RWPE1 (cell line): Measurements from ENCODE around the gene COL16A1.

ENCODE experiments used
- CTCF ChIA-PET: fragments of 350-600 bp; sonication (Branson Sonifier 250); formaldehyde crosslinking; extraction: SDS; loops from one replicate; lab custom pipeline; 2021; lab: Yijun Ruan, JAX
- POLR2A ChIA-PET: fragments of 400-600 bp; formaldehyde crosslinking; extraction: SDS; loops from one replicate; lab custom pipeline; 2020; ENCODE audit warnings: antibody characterized with exemption; ENCODE audit not compliant: low non-redundant PET; lab: Yijun Ruan, JAX
- DNase-seq: peaks from one replicate; pipeline ENCODE4 v3.0.0; 2012; ENCODE audit warnings: low spot score
- H3K27ac ChIP-seq: fragments of 450-650 bp; 2 replicates; pipeline ENCODE4 v1.5.1; 2017
- TF ChIP-seq, protein P1 (sequence below): fragments of 450-650 bp; conservative IDR thresholded peaks from 2 replicates; pipeline ENCODE4 v1.5.1; 2017; ENCODE audit warnings: low read depth, mild to moderate bottlenecking

Gene COL16A1

DNA sequence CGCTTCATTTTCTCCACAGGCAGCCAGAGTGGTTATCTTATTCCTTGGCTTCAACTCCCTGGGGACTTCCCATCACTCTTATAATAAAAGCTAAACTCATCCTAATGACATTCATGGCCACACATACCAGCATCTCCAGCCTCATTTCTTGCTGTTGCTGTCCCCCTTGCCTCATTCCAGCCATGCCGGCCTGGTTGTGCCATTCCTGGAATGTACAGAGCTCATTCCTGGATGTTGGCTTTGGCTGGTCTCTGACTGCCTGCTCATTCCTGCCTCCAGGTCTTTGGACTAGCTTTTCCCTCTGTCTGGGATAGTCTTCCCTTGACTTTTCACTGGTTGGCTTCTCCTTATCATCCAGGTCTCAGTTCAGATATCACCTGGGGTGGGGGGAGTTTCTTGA, 56.7 kb downstream of the COL16A1 start:
- DNase-seq = no peak
- CTCF ChIA-PET = interaction anchor here (0.7 to 1.8 kb wide), 3 partner anchors 18 to 230 kb away, joined by 3 to 5 read pairs (median 4); no protein-coding TSS in a partner anchor
- TF ChIP-seq, protein P1, sequence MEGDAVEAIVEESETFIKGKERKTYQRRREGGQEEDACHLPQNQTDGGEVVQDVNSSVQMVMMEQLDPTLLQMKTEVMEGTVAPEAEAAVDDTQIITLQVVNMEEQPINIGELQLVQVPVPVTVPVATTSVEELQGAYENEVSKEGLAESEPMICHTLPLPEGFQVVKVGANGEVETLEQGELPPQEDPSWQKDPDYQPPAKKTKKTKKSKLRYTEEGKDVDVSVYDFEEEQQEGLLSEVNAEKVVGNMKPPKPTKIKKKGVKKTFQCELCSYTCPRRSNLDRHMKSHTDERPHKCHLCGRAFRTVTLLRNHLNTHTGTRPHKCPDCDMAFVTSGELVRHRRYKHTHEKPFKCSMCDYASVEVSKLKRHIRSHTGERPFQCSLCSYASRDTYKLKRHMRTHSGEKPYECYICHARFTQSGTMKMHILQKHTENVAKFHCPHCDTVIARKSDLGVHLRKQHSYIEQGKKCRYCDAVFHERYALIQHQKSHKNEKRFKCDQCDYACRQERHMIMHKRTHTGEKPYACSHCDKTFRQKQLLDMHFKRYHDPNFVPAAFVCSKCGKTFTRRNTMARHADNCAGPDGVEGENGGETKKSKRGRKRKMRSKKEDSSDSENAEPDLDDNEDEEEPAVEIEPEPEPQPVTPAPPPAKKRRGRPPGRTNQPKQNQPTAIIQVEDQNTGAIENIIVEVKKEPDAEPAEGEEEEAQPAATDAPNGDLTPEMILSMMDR = no peak
- POLR2A ChIA-PET = interaction anchor here (0.6 kb wide), 1 partner anchor 115 kb away, joined by 4 read pairs; no protein-coding TSS in a partner anchor
- H3K27ac ChIP-seq = no peak overlapping the region

- POLR2A ChIA-PET = interaction anchor here (0.6 kb wide), 1 partner anchor 115 kb away, joined by 4 read pairs; no protein-coding TSS in a partner anchor
- TF ChIP-seq, protein P1 = no peak
- no peak overlapping the region for H3K27ac ChIP-seq
- DNase-seq = no peak
- CTCF ChIA-PET = interaction anchor here (0.6 to 1.8 kb wide), 4 partner anchors 18 to 527 kb away, joined by 3 to 4 read pairs (median 3); no protein-coding TSS in a partner anchor
Measured at GRCh38 chr1:31646259-31646960, 57.4 kb downstream of the COL16A1 start.

DNA sequence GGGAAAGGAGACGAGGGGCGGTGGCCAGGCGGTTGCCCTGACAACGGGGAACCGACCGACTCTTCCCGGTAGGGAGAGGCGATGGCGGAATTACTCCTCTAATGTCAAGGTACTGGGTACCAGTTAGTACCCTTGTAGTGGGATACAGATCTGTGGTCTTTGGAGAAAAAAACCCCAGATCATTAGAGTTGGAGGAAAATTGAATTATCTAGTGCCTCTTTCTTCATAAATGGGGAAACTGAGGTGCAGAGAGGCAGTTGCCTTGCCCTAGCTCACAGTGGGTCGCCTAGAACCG, 58.6 kb downstream of the COL16A1 start:
- TF ChIP-seq, protein P1 = no peak
- CTCF ChIA-PET = interaction anchor here (0.6 to 0.8 kb wide), 2 partner anchors 18 to 258 kb away, joined by 3 read pairs; no protein-coding TSS in a partner anchor
- POLR2A ChIA-PET = interaction anchor here (0.6 to 1.4 kb wide), 2 partner anchors 12 to 17 kb away, joined by 3 to 5 read pairs; no protein-coding TSS in a partner anchor
- peak overlapping the region; percentile 97 for H3K27ac ChIP-seq
- DNase-seq = no peak

DNA sequence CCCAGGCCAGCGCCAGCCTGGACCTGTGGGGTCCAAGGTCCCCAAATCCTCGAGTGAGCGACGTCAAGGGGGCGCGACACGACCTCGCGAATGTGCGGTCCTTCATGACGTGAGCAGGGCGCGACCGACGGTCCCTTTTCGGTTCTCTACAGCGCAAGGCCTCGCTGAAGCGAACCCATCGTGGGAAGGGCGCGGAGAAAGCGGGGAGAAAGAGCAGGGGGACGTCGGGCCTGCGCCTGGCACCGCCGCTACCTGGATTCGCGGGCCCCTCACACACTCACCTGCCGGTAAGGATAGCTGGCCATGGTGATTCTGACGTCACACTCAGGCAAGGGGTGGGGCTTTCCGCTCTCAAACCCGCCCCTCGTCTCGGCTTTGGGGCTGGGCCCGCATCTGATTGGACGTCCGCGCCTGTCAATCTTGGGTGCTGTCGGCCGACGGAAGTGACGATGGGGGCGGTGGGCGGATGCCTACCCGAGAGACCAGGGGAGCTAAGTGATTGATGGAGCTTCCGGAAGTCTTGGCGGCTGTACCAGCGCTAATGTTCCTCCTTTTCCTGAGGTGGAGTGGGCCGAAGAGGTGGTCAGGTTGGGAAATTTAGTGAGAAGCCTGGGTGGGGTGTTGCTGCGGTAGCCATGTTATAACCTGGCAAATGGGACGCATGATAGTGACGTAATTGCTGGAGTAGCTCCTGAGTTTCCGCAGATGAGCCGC, 59.1 kb downstream of the COL16A1 start, which contains the start of gene PEF1:
Gene PEF1, minus strand, starts transcription at position 317 of the 714 bp plus-strand sequence. Its CDS starts 12 bp downstream, at position 305.
- H3K27ac ChIP-seq = peak within 1 kb of the TSS; percentile 97
- ChIA-PET POLR2A (interaction anchor here (0.6 to 1.4 kb wide), 2 partner anchors 12 to 17 kb away, joined by 3 to 5 read pairs; no protein-coding TSS in a partner anchor), CTCF (interaction anchor here (0.6 to 0.8 kb wide), 3 partner anchors 18 to 258 kb away, joined by 3 read pairs; no protein-coding TSS in a partner anchor)
- DNase-seq = peak; percentile 100
- TF ChIP-seq, protein P1 = no peak

DNA sequence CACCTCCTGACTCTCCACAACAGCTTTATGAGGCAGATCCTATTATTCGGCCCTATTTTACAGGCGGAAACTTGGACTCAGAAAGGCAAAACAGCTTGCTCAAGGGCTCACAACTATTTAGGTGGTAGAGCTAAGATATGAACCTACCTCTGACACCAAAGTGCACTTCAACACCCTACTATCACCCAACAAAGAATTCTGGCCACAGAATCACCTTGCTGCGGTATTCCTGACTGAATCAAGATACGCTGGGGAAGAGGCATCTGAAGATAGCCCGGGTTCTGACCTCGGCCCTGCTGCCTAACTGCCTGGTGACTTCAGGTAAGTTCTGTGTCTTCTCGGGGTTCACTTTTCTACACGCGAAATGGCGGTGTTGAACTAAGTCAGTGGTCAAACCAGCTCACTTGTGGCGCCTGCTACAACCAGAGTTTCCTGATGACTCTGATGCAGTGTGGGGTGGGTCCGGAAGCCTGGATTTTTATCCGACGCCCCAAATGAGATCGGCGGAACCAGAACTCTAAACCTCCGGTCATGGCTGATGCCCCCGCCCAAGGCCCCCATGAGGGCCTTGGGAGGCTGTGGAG, 59.7 kb downstream of the COL16A1 start:
- ChIA-PET CTCF (interaction anchor here (0.7 kb wide), 1 partner anchor 31 kb away, joined by 3 read pairs; no protein-coding TSS in a partner anchor), POLR2A (interaction anchor here (1.4 kb wide), 1 partner anchor 16 kb away, joined by 5 read pairs; no protein-coding TSS in a partner anchor)
- DNase-seq = no peak
- TF ChIP-seq, protein P1 = no peak
- H3K27ac ChIP-seq = peak overlapping the region; percentile 97
